ENCODE measurements around the gene AKT3.

AKT3 gene

DNA sequence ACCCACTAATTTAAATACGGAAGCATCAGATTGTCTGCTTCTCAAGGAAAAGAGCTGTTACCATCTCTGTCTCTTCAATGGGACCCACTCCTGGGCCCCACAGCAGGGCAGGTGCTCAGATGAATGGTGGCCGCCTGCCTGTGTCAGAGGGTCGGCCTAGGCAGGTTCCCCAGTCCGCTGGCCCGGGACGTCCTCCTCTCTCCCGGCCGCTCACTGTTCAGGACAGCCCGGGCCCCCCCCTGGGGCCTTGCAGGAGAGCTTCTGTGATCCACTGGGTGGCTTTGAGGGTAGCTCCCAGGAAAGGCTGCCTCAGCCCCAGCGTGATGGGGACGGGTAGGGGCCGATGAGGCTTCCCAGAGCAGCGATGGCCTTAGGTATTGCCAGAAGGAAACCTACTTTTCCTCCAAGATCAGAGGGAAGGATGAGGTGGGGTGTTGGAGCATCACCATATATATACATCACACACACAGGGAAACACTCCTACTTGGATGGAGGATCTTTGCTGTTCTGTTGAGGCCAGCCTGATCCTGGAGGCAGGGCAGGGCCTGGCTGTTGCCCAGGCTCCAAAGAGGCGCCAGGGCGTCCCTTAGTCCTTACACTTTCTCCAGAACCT lies 362.9 kb downstream of the AKT3 start:
- no peak for DNase-seq (ENCODE audit: low spot score)

DNA sequence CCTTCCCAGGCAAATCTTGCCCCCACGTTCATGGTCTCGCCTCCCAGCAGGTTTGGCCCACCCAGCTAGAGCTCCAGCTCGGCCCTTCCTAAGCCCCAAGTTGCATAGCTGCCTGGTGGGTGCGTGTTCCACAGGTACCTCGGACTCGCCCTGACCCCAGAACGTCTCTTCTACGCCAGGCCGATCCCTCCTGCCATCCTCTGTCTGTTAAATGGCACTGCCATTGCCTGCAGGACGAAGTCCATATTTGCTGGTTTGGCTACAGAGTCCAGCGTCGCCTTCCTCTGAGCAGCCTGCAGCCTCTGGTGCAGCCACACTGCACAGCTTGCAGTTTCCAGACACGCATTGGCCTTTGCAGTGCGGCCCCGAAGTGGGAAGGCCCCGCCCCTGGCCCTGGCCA lies 366.1 kb downstream of the AKT3 start:
- DNase-seq (ENCODE audit: low spot score) = no peak

DNA sequence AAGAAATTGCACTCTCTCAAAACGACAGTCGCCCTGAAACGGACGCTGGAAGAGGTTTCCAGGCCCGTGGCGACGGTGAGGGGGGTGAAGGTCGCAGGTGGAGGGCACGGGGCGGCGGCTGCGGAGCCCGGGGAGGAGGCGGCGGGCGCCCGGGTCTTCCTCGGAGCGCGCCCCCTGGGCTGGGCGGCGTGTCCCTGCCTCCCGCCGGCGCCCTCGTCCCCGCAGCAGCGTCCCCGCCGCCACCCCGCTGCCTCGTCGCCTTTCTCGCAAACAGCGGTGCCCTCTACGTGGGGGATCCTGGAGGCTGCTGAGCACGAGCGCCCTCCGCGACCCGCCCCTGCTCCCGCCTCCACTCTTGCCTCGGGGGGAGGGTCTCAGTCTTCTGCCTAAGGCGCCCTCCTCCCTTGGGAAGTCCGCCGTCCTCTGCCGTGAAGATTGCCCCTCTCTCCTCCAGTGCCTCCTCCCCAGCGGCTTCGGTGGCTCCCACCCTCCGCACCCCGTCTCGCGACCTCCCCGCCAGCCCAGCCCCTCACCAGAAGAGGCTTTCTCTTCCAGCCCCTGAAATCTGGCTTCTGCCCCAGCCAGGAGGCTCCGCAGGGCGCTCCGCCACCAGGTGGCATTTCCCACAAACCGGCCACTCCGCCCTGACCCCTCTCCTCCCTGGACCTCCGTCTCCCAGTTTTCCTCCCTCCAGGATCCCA lies 366.8 kb downstream of the AKT3 start:
- no peak for DNase-seq (ENCODE audit: low spot score)

DNA sequence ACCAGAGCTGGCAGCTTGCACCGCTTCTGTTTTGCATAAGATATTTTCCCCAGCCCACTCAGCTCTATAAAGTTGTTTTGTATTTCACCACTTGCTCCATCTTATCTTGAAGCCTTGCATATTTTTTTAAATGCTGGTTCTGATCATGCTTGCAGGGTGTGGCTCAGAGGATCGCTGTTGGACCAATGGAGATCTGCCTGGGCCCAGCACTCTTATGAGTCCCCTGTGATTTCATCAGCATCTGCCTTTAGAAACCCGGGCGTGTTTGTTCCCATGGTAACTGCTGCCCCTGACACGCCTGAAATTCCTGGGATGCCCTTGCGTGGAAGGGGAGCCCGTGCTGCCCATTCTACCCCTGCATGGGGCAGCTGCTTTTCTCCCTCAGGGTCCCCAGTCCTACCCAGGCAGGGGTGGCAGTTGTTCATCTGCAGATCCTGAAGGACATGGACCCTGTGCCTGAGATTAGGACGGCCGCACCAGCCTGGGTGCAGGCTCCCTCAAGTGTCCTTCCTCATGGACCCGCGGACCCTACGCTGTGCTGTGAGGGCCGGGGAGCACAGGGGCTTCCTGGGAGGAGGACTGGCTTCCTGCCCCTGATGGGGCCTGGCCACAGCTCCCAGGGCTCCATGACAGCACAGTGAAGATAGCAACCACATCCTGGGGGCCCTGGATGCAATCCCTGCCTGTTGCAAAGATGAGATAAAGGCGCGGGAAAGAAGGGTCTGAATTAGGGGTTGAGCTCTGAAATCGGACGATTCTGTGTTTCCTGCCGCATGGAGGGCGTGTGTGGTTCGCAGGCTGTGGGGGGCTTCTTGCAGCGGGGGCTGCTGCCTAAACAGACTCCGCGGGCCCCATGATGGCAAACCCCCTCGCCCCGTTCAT lies 367.7 kb downstream of the AKT3 start:
- DNase-seq (ENCODE audit: low spot score) = no peak

DNA sequence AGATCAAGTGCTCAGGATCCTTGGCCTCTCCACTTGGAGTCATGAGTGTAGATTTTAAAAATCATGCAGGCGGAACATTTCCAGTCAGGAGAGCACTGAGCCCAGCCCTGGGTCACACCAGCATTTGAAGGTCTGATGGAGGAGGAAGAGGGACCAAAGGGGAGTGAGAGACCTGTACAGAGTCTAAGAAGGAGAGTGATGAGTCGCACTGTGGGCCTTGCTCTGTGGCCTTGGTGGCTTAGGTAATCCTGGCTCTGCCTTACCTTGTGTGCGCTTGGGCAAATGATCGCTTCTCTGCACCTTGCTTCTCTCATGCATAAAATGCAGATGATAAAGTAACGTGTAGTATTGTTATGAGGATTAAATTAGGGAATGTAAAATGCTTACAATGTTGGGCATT lies 368.9 kb downstream of the AKT3 start:
- DNase-seq (ENCODE audit: low spot score) = no peak

DNA sequence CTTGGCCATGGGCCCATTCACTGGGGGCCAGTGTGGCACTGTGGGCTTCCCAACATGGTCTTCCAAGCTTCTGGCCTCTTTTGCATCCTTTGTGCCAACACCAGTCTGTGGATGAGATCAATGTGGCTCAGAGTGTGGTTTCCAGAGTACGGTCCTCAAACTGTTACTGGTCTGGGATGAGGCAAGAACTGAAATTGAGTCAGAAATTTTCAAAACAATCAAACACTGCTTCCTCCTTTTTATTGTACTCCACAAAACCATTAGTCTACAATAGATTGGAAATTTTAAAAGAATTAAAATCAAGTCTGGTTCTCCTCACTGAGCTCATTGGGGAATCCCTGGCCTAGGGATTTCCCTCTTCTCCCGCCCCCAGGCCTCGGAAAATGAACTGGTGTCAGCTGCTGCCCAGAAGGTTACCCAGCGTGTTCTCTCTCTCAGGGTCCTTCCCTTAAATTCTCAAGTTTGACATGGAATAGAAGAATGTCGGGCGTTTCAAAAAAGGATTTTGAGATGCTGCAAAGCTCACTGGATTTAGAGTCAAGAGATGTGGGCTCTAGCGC lies 372.2 kb downstream of the AKT3 start:
- DNase-seq (ENCODE audit: low spot score) = no peak

DNA sequence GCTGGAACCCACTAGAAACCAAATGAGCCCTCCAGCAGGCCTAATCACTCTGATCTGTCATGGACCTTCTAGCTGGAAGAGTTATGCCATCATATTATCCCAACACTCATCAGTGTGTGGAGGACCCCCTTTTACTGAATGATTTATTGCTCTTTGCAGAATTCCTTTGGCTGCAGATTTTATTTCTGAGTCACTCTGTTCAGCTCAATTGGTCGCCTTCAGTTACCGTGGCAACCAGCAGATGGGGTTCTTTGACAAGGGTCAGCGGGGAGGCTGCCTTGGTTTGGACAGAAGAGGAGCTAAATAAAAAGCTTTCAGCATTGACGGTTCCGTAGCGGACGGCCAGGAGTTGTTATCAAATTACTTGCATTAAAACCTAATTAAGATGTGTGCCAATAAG lies 374.1 kb downstream of the AKT3 start:
- DNase-seq (ENCODE audit: low spot score) = no peak

DNA sequence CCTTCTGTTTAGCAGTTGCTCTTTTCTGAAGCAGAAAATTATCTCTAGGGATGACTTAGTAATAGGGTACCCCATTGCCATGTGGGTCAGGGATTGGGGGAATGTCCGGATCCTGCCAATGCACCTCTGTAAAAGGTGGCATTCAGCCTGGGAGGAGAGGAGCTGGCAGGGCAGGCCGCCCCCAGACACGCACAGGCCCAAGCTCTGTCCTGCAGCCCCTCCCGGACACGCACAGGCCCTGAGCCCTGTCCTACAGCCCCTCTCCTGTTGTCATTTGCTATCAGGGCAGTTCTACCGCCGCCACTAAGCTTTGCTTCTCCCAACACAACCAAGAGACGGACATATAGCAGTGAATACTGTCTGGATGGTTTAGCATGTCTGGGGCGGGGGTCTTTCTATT lies 375.1 kb downstream of the AKT3 start:
- DNase-seq (ENCODE audit: low spot score) = no peak

DNA sequence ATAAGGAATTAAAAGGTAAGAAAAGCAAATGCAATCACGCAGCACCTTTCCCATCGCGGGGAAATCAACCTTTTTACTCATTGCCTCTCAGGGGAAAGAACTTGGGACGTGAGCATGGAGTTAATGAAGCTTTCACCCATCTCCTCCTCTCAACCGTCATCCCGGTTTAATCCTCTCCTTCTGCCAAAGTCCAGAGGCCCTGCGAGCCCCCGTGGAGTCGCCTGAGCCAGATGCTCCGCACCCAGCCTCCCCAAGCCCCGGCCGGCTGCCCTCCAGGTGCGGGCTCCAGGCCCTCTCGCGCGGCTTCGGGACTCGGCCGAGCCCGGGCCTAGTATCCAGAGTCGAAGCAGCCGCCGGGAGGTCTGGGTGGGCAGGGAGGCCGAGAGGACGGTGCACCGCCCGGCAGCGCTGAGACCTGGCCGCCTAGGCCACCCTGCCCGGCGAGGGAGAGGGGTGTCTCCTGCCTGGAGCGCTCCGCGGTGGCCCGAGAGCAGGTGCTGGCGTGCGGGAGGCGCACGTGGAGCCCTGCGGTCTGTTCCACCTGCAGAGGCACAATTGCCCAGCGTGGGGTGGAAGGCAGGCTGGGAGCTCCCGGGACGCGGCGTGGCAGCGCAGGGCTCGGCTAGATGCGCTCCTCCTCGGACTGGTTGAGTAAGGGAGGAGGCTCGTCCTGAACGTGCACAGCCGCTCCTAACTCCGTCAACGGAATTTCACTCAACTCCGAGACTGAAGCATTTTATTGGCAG lies 375.7 kb downstream of the AKT3 start:
- DNase-seq (ENCODE audit: low spot score) = no peak

DNA sequence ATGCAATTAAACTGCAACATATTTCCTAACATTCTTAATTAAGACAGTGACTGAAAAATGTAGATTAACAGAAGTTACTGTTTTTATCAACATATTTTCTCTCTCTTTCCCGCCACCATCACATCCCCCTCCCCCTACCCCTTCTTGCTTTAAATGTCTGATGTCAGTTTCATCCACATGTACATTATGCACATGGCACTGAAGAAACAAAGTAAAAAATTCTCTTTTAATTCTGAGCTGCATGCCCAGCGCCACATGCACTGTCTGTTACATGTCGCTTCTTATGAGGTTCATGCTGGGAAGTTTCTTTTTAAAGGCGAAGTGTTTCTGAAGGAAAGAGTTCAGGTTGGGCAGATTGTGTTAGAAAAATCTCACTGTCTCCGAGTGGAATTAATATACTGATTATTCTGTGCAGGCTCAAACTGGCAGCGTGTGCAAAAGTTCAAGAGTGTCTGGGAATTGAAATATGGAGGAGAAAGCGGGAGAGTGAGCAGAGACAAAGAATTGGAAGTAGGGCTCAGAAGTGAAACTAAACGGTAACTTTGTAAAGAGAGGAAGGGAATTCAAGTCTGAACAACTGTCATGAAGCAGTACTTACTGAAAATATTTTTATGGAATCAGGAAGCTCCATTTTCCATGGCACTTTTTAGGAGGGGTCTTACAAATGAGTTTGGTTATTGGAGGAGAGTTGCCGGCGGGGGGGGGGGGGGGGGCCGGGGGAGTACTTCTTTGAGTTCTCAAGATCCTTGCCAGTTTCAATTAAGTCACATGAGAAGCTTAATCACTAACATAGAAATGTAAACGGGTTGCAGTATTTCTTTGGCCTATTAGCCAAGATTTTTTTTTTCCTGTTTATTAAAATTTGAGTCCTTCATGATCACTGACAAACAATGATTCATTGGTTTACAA lies 376.6 kb downstream of the AKT3 start:
- no peak for DNase-seq (ENCODE audit: low spot score)

DNA sequence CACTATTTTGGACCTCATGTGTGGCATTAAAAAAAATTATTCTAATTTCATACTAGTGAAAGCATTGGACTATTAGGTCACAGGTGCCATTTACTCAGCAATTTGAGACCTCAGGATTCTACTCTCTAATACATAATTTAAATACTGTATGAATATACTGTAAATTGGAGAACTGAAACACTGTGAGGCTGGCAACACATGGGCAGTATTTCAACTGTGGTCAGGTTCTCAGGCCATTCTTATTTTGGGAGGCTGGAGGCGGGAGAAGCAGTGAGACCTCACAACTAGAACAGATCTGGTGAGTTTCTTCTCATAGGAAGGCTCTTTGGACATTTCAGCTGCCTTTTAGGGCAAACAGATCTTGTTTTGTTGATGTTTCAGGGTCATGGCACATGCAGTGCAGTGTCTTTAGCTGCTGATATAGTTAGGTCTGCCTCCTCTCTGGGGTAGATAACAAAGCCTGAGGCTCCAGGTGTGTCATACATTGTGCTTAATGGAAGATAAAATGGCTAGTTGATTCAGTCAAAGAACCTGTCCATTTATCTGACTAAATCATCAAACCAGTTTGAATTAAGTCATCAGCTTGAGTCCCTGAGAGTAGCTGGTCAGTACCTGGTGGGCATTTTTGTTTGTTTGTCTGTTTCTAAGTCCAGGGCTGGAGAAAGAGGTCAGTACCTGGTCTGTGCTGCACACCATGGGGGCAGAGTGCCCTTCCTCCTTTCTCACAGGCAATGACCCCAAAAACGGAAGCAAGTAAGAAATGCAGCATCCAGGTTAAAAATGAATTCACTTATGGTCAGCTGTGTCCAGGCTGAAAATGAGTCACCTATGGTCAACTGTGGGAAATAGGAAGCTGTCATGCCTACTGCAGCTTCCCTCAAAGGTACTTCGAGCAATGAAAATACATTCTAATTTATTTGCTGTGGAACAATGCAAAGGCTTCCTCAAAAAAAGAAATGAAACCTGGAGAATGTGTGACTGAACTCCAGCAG lies 378.0 kb downstream of the AKT3 start:
- no peak for DNase-seq (ENCODE audit: low spot score)

DNA sequence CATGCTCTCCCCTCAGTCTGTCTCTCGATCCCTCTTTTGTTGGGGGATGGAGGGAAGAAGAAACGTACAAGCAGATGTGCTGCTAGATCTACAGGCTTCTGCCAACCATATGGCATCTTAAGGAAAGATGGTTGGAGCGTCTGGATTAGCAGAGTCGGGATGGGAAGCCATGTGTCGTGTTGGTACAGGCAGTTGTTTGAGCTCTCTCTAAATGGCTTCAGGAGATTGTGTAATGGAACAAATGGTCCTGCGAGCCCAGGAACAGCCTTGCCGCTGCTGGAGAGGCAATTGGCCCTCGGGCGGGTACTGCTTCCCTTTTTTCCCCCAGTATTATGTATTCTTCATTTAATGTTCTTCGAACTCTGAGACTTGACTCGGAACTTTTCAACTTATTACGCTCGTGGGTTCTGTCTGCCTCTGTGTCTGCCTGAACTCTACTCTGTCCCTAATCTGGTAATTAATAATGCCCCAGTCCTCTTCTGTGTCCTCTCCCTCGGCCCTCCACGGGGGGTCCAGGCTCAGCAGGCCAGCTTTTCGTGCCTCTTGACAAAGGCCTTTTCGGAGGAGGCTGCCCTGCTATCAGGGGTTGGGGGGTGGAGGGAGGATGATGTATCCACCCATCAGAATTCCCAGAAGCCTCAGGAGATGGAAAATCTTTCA lies 378.9 kb downstream of the AKT3 start:
- no peak for DNase-seq (ENCODE audit: low spot score)

DNA sequence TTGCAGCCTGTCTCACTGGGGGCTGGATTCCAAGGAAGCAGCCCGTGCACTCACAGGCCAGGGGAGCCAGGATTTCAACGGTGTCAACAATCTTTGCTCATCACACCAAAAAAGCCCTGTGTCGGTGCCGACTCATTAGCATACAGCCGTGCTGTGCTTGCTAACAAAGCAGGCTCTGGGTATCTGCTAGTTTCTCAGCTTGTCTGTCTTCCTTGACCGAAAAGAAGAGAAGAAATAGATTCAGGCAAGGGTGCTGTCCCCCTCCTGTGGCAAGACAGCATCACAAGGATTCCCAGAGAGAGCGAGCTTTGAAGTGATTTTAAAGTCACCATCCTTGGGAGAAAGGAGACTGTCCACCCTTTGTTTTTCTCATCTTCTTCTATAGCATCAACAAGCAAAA lies 379.5 kb downstream of the AKT3 start:
- no peak for DNase-seq (ENCODE audit: low spot score)

DNA sequence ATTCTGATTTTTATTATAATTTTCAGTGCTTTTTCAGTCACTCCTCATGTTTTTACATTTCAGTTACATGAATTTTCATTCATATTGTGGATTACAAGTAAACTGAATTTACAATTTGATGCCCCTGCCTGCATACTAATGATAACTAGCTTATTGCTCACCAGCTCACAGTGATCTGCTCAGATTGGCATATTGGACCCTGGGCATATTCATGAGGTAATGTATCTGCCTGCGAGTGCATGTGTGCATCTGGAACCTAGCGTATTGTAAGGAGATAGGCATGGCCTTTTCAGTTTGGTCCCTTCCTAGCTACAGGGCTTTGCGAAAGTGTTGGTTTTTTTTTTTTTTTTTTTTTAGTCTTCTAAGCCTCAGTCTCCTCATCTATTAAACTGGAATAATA lies 380.5 kb downstream of the AKT3 start:
- DNase-seq (ENCODE audit: low spot score) = no peak

DNA sequence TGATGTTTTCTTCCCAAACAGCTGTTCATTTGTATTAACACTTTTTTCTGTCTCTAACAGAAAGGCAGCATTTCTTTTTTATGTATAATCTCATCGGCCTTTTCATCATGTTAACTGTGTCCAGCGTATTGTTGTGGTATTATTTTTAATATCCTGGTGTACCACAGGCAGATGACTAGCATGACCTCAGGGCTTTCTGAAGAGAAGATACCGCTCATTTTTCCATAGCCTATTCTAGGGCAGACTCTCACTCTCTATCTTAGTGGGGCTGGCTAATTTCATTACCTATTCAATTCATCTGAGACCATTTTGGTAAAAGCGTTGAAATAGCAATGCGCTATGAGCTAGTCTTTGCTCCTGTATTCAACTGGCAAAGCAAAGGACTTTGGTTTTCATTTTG lies 384.3 kb downstream of the AKT3 start:
- no peak for DNase-seq (ENCODE audit: low spot score)

DNA sequence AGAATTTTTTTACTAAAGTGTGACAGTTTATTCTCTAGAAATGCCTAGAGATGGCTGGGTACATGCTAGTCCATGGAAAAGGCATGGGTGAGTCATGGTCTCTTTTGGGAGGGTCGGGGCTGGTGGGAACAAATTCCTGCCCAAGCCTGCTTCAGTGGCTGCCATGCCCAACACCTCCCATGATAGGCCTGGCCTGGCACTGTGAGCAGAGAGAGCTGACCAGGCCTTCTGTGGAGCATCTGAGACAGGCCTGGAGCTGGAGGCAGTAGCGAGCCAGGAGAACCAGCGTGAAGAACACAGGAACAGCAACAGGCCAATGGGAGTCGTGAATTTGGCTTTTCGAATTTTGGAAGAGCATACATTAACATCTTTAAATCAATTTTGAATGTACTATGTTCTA lies 385.0 kb downstream of the AKT3 start:
- no peak for DNase-seq (ENCODE audit: low spot score)

DNA sequence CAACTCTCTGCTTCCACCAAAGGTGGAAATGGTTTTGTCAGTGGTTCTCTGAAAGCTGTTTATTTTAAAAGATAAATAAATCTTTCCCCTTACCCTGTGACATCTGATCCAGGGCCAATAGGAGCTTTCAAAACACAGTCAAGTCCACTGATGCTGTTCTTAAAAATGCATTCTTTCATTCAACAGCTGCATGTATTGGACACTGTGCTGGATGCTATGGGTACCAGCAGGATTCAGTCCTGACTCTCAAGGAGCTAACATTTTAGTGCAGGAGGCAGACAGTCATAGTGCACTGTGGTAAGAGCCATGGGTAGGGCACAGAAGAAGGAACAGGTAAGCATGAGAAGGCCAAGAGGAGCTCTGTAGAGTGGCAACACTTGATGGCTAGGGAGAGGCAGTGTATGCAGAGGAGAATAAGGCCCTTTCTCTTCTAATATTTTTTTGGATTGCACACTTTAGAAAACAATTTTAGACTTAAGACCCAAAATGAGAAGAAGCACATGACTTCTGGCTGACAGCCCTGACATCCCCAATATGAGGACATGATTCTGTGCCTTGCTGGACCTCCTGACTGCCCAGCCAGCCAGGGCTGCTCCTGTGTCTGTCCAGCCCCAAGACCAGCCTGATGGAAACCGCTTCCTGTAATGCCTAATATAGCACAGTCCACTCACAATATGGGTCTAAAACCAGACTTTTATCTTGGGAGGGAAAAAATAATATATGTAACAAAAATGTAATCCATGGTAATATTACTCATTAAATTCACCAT lies 386.9 kb downstream of the AKT3 start:
- no peak for DNase-seq (ENCODE audit: low spot score)

DNA sequence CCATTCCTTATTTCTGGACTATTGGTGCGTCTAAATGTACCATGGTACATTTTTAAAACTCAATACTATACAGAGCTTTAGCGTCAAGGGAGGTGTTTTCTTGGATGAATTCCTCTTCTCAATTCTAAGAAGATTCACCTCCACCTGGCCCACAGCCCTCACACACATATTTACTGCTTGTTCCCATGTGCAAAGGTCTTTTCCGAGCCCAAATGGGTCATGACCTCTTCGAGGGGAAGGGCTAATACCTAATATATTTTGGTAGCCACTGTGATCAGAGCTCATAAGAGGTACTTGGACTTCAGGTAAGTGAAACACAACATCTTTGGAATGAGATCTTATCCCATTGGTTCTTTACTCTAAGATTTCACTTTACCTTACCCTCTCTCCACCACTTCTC lies 388.3 kb downstream of the AKT3 start:
- no peak for DNase-seq (ENCODE audit: low spot score)

DNA sequence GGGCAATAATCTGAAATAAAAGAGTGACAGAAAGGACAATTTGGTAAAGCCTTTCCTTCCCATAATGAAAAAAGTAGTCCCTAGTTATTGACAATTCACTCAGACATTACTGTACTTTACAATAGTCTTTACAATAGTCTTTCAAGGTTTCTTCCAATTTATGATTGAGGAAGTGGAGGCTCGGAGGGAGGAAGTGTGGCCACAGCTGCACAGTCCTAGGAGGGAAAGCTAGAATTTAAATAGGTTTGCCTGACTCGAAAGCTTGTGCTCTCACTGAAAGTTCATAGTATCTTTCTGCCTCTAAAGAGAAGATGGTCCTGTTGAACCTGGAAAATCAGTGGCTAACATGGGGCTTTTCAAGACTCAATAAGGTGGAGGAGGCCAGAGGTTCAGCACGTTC lies 391.0 kb downstream of the AKT3 start:
- no peak for DNase-seq (ENCODE audit: low spot score)

Measured in hematopoietic multipotent progenitor cell treated with erythropoietin and hydrocortisone succinate and interleukin-3 and kit ligand, for 17 days (in vitro differentiated cells).